ENCODE results near the gene SV2A.

DNA sequence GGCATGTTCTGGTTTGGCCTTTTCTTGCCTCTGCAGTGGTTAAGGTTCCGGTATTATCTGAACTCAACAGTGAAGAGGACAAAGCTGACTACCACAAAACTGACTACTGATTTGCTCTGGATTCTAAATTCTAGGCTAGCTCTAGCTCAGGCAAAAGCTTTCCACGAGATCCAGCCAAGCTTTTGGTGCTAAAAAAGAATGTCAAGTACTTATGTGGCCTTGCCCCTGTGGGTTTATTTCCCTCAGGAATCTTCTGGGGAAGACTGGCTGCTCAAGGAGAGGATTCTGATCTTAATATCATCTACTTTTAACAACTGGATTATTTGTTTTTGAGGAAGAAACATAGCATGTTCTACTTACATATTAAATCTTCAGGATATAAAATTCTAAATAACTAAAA is 45.1 kb upstream of the SV2A start:
- no peak for TF ChIP-seq EZH2phosphoT487 (IDR thresholded peaks at IDR 0.05; ENCODE audit: low read depth)
- TF ChIP-seq, protein P1, sequence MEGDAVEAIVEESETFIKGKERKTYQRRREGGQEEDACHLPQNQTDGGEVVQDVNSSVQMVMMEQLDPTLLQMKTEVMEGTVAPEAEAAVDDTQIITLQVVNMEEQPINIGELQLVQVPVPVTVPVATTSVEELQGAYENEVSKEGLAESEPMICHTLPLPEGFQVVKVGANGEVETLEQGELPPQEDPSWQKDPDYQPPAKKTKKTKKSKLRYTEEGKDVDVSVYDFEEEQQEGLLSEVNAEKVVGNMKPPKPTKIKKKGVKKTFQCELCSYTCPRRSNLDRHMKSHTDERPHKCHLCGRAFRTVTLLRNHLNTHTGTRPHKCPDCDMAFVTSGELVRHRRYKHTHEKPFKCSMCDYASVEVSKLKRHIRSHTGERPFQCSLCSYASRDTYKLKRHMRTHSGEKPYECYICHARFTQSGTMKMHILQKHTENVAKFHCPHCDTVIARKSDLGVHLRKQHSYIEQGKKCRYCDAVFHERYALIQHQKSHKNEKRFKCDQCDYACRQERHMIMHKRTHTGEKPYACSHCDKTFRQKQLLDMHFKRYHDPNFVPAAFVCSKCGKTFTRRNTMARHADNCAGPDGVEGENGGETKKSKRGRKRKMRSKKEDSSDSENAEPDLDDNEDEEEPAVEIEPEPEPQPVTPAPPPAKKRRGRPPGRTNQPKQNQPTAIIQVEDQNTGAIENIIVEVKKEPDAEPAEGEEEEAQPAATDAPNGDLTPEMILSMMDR (IDR thresholded peaks at IDR 0.05; ENCODE audit: low read depth, low read length), result no peak
